ENCODE measurements around the gene CADPS2. TPM values are rescaled to one million over a fixed set of nuclear protein-coding genes. Genes with fewer than 3 reads are reported as not detected.

CADPS2 gene
- total RNA-seq, 5 donors from 2014 or later (not counting 1 experiment from before 2014, with no cell fraction given), result 0.15 to 0.28 (median 0.16) TPM; not detected in 2

- H3K27ac ChIP-seq (ENCODE audit: low read length), result no peak overlapping the region
- ATAC-seq (replicated peaks in 1 of 4), result no peak
- H3K9me3 Mint-ChIP-seq, result peaks cover 0 to 8% (median 5%) of the 10 kb centered on the region in 3 donors
- DNase-seq, result no peak
- H3K4me3 Mint-ChIP-seq, result no peak overlapping the region
- H3K4me1 Mint-ChIP-seq, result no peaks in the 10 kb centered on the region
- no peak overlapping the region for H3K27ac Mint-ChIP-seq
- CTCF ChIA-PET, result no interaction called here
- no peaks in the 10 kb centered on the region for H3K27me3 Mint-ChIP-seq
- no peak overlapping the region for H3K4me3 ChIP-seq (ENCODE audit: control insufficient read depth in 1 of 2, extremely low read depth in 1 of 2, low read length in 1 of 2)
- no peaks in the 10 kb centered on the region for H3K4me1 ChIP-seq (ENCODE audit: control insufficient read depth in 1 of 2, extremely low read depth in 1 of 2, insufficient read depth in 2 of 2, low read length in 2 of 2)
- POLR2A ChIA-PET, result no interaction called here
- no peaks in the 10 kb centered on the region for H3K27me3 ChIP-seq (replicated peaks in 1 of 2; ENCODE audit: control insufficient read depth in 2 of 2, extremely low read depth in 1 of 2, insufficient read depth in 2 of 2, low read length in 1 of 2)
- no peaks in the 10 kb centered on the region for H3K9me3 ChIP-seq
- no CpG with 5 or more reads among the region's 2 CpGs for WGBS (ENCODE audit: insufficient coverage)
- no peaks in the 10 kb centered on the region for H3K36me3 Mint-ChIP-seq
- H3K36me3 ChIP-seq (ENCODE audit: control insufficient read depth in 2 of 2, extremely low read depth in 1 of 2, insufficient read depth in 1 of 2, low read length in 1 of 2), result no peaks in the 10 kb centered on the region
These were observed 443.3 kb downstream of the CADPS2 start for GRCh38 chr7:122442929-122443328.

GRCh38 chr7:122438492-122438891, 447.8 kb downstream of the CADPS2 start:
- H3K27ac Mint-ChIP-seq, result no peak overlapping the region
- no peaks in the 10 kb centered on the region for H3K27me3 ChIP-seq (replicated peaks in 1 of 2; ENCODE audit: control insufficient read depth in 2 of 2, extremely low read depth in 1 of 2, insufficient read depth in 2 of 2, low read length in 1 of 2)
- ATAC-seq (replicated peaks in 1 of 4) (no peak), DNase-seq (no peak)
- no peaks in the 10 kb centered on the region for H3K36me3 Mint-ChIP-seq
- no peaks in the 10 kb centered on the region for H3K27me3 Mint-ChIP-seq
- no peaks in the 10 kb centered on the region for H3K9me3 ChIP-seq
- no peak overlapping the region for H3K4me3 Mint-ChIP-seq
- no CpG with 5 or more reads among the region's 1 CpG for WGBS (ENCODE audit: insufficient coverage)
- ChIA-PET CTCF (no interaction called here), POLR2A (no interaction called here)
- H3K27ac ChIP-seq (ENCODE audit: low read length), result no peak overlapping the region
- no peaks in the 10 kb centered on the region for H3K4me1 ChIP-seq (ENCODE audit: control insufficient read depth in 1 of 2, extremely low read depth in 1 of 2, insufficient read depth in 2 of 2, low read length in 2 of 2)
- H3K9me3 Mint-ChIP-seq, result peaks cover 0 to 14% (median 0%) of the 10 kb centered on the region in 3 donors
- no peak overlapping the region for H3K4me3 ChIP-seq (ENCODE audit: control insufficient read depth in 1 of 2, extremely low read depth in 1 of 2, low read length in 1 of 2)
- H3K36me3 ChIP-seq (ENCODE audit: control insufficient read depth in 2 of 2, extremely low read depth in 1 of 2, insufficient read depth in 1 of 2, low read length in 1 of 2), result no peaks in the 10 kb centered on the region
- H3K4me1 Mint-ChIP-seq, result no peaks in the 10 kb centered on the region

- H3K27me3 ChIP-seq (replicated peaks in 1 of 2; ENCODE audit: control insufficient read depth in 2 of 2, extremely low read depth in 1 of 2, insufficient read depth in 2 of 2, low read length in 1 of 2), result no peaks in the 10 kb centered on the region
- POLR2A ChIA-PET, result no interaction called here
- CTCF ChIA-PET, result no interaction called here
- no peak for DNase-seq
- Mint-ChIP-seq H3K9me3 (peaks cover 0 to 14% (median 0%) of the 10 kb centered on the region in 3 donors), H3K27me3 (no peaks in the 10 kb centered on the region), H3K36me3 (no peaks in the 10 kb centered on the region), H3K27ac (no peak overlapping the region), H3K4me3 (no peak overlapping the region), H3K4me1 (no peaks in the 10 kb centered on the region)
- H3K9me3 ChIP-seq, result no peaks in the 10 kb centered on the region
- H3K27ac ChIP-seq (ENCODE audit: low read length), result no peak overlapping the region
- ATAC-seq (replicated peaks in 1 of 4), result no peak
- H3K36me3 ChIP-seq (ENCODE audit: control insufficient read depth in 2 of 2, extremely low read depth in 1 of 2, insufficient read depth in 1 of 2, low read length in 1 of 2), result no peaks in the 10 kb centered on the region
- H3K4me3 ChIP-seq (ENCODE audit: control insufficient read depth in 1 of 2, extremely low read depth in 1 of 2, low read length in 1 of 2), result no peak overlapping the region
- WGBS (ENCODE audit: insufficient coverage), result no CpG with 5 or more reads among the region's 3 CpGs
- H3K4me1 ChIP-seq (ENCODE audit: control insufficient read depth in 1 of 2, extremely low read depth in 1 of 2, insufficient read depth in 2 of 2, low read length in 2 of 2), result no peaks in the 10 kb centered on the region
These were observed 448.3 kb downstream of the CADPS2 start for GRCh38 chr7:122438006-122438405.

- no peak overlapping the region for H3K27ac Mint-ChIP-seq
- CTCF ChIA-PET, result no interaction called here
- Histone ChIP-seq H3K27ac (ENCODE audit: low read length) (no peak overlapping the region), H3K36me3 (ENCODE audit: control insufficient read depth in 2 of 2, extremely low read depth in 1 of 2, insufficient read depth in 1 of 2, low read length in 1 of 2) (no peaks in the 10 kb centered on the region), H3K9me3 (no peaks in the 10 kb centered on the region), H3K4me1 (ENCODE audit: control insufficient read depth in 1 of 2, extremely low read depth in 1 of 2, insufficient read depth in 2 of 2, low read length in 2 of 2) (no peaks in the 10 kb centered on the region), H3K4me3 (ENCODE audit: control insufficient read depth in 1 of 2, extremely low read depth in 1 of 2, low read length in 1 of 2) (no peak overlapping the region), H3K27me3 (replicated peaks in 1 of 2; ENCODE audit: control insufficient read depth in 2 of 2, extremely low read depth in 1 of 2, insufficient read depth in 2 of 2, low read length in 1 of 2) (no peaks in the 10 kb centered on the region)
- POLR2A ChIA-PET, result no interaction called here
- DNase-seq, result no peak
- no peak for ATAC-seq (replicated peaks in 1 of 4)
- H3K27me3 Mint-ChIP-seq, result no peaks in the 10 kb centered on the region
- peaks cover 0 to 14% (median 2%) of the 10 kb centered on the region in 3 donors for H3K9me3 Mint-ChIP-seq
- no peaks in the 10 kb centered on the region for H3K36me3 Mint-ChIP-seq
- no peaks in the 10 kb centered on the region for H3K4me1 Mint-ChIP-seq
- no peak overlapping the region for H3K4me3 Mint-ChIP-seq
- WGBS (ENCODE audit: insufficient coverage), result no CpG with 5 or more reads among the region's 2 CpGs
These were observed 452.5 kb downstream of the CADPS2 start for GRCh38 chr7:122433765-122434164.

- DNase-seq, result no peak
- no peak overlapping the region for H3K27ac ChIP-seq (ENCODE audit: low read length)
- H3K27me3 ChIP-seq (replicated peaks in 1 of 2; ENCODE audit: control insufficient read depth in 2 of 2, extremely low read depth in 1 of 2, insufficient read depth in 2 of 2, low read length in 1 of 2), result no peaks in the 10 kb centered on the region
- no peaks in the 10 kb centered on the region for H3K4me1 Mint-ChIP-seq
- ChIA-PET POLR2A (interaction anchor here in 1 of 2 donors (0.6 kb wide), 1 partner anchor 1896 kb away, joined by 3 read pairs; no protein-coding TSS in a partner anchor), CTCF (no interaction called here)
- H3K36me3 Mint-ChIP-seq, result no peaks in the 10 kb centered on the region
- no peak overlapping the region for H3K4me3 Mint-ChIP-seq
- no peak for ATAC-seq (replicated peaks in 1 of 4)
- WGBS (ENCODE audit: insufficient coverage), result no CpG with 5 or more reads among the region's 1 CpG
- H3K9me3 ChIP-seq, result no peaks in the 10 kb centered on the region
- no peaks in the 10 kb centered on the region for H3K27me3 Mint-ChIP-seq
- peaks cover 0 to 11% (median 2%) of the 10 kb centered on the region in 3 donors for H3K9me3 Mint-ChIP-seq
- H3K27ac Mint-ChIP-seq, result no peak overlapping the region
- no peak overlapping the region for H3K4me3 ChIP-seq (ENCODE audit: control insufficient read depth in 1 of 2, extremely low read depth in 1 of 2, low read length in 1 of 2)
- H3K4me1 ChIP-seq (ENCODE audit: control insufficient read depth in 1 of 2, extremely low read depth in 1 of 2, insufficient read depth in 2 of 2, low read length in 2 of 2), result no peaks in the 10 kb centered on the region
- no peaks in the 10 kb centered on the region for H3K36me3 ChIP-seq (ENCODE audit: control insufficient read depth in 2 of 2, extremely low read depth in 1 of 2, insufficient read depth in 1 of 2, low read length in 1 of 2)
These were observed 455.6 kb downstream of the CADPS2 start for GRCh38 chr7:122430710-122431109.

GRCh38 chr7:122429926-122430325, 456.3 kb downstream of the CADPS2 start:
- no peak for ATAC-seq (replicated peaks in 1 of 4)
- WGBS (ENCODE audit: insufficient coverage), result no CpG with 5 or more reads among the region's 2 CpGs

GRCh38 chr7:122425731-122426130, 460.5 kb downstream of the CADPS2 start:
- H3K27ac Mint-ChIP-seq, result no peak overlapping the region
- WGBS (ENCODE audit: insufficient coverage), result no CpG with 5 or more reads among the region's 1 CpG
- H3K4me1 Mint-ChIP-seq, result no peaks in the 10 kb centered on the region
- Histone ChIP-seq H3K4me1 (ENCODE audit: control insufficient read depth in 1 of 2, extremely low read depth in 1 of 2, insufficient read depth in 2 of 2, low read length in 2 of 2) (no peaks in the 10 kb centered on the region), H3K9me3 (no peaks in the 10 kb centered on the region), H3K36me3 (ENCODE audit: control insufficient read depth in 2 of 2, extremely low read depth in 1 of 2, insufficient read depth in 1 of 2, low read length in 1 of 2) (no peaks in the 10 kb centered on the region), H3K4me3 (ENCODE audit: control insufficient read depth in 1 of 2, extremely low read depth in 1 of 2, low read length in 1 of 2) (no peak overlapping the region), H3K27me3 (replicated peaks in 1 of 2; ENCODE audit: control insufficient read depth in 2 of 2, extremely low read depth in 1 of 2, insufficient read depth in 2 of 2, low read length in 1 of 2) (no peaks in the 10 kb centered on the region), H3K27ac (ENCODE audit: low read length) (no peak overlapping the region)
- CTCF ChIA-PET, result no interaction called here
- POLR2A ChIA-PET, result no interaction called here
- no peak overlapping the region for H3K4me3 Mint-ChIP-seq
- no peaks in the 10 kb centered on the region for H3K27me3 Mint-ChIP-seq
- DNase-seq (no peak), ATAC-seq (replicated peaks in 1 of 4) (no peak)
- no peaks in the 10 kb centered on the region for H3K36me3 Mint-ChIP-seq
- H3K9me3 Mint-ChIP-seq, result peaks cover 0 to 6% (median 2%) of the 10 kb centered on the region in 3 donors

More at GRCh38 chr7:122429926-122430325, 456.3 kb downstream of the CADPS2 start:
- CTCF ChIA-PET, result no interaction called here
- Histone ChIP-seq H3K9me3 (no peaks in the 10 kb centered on the region), H3K36me3 (ENCODE audit: control insufficient read depth in 2 of 2, extremely low read depth in 1 of 2, insufficient read depth in 1 of 2, low read length in 1 of 2) (no peaks in the 10 kb centered on the region), H3K4me3 (ENCODE audit: control insufficient read depth in 1 of 2, extremely low read depth in 1 of 2, low read length in 1 of 2) (no peak overlapping the region), H3K27me3 (replicated peaks in 1 of 2; ENCODE audit: control insufficient read depth in 2 of 2, extremely low read depth in 1 of 2, insufficient read depth in 2 of 2, low read length in 1 of 2) (no peaks in the 10 kb centered on the region), H3K4me1 (ENCODE audit: control insufficient read depth in 1 of 2, extremely low read depth in 1 of 2, insufficient read depth in 2 of 2, low read length in 2 of 2) (no peaks in the 10 kb centered on the region), H3K27ac (ENCODE audit: low read length) (no peak overlapping the region)
- no peak overlapping the region for H3K27ac Mint-ChIP-seq
- no peaks in the 10 kb centered on the region for H3K4me1 Mint-ChIP-seq
- no peak for DNase-seq
- peaks cover 0 to 4% (median 2%) of the 10 kb centered on the region in 3 donors for H3K9me3 Mint-ChIP-seq
- POLR2A ChIA-PET, result no interaction called here
- no peaks in the 10 kb centered on the region for H3K27me3 Mint-ChIP-seq
- no peak overlapping the region for H3K4me3 Mint-ChIP-seq
- no peaks in the 10 kb centered on the region for H3K36me3 Mint-ChIP-seq

Data from T-cell (primary cell).